Keratinocyte (primary cell): ENCODE measurements around the gene SLC6A19.

ENCODE experiments used
- EZH2 ChIP-seq: IDR thresholded peaks from one replicate; pipeline ENCODE4 v1.6.1; 2012; ENCODE audit warnings: inconsistent platforms, mild to moderate bottlenecking, low read length, moderate library complexity
- TF ChIP-seq, protein P1 (sequence below), 3 experiments: IDR thresholded peaks in 1 of 3; conservative IDR thresholded peaks in 1 of 3; optimal IDR thresholded peaks in 1 of 3; 2 replicates in 2 of 3; 3 replicates in 1 of 3; pipeline versions ENCODE3 to v1.5.1; 2011; ENCODE audit warnings: low read length in 3 of 3, mild to moderate bottlenecking in 3 of 3, moderate library complexity in 2 of 3, control low read depth in 1 of 3, inconsistent platforms in 1 of 3; ENCODE audit not compliant: insufficient read depth in 2 of 3; ENCODE audit errors: extremely low read depth in 1 of 3

DNA sequence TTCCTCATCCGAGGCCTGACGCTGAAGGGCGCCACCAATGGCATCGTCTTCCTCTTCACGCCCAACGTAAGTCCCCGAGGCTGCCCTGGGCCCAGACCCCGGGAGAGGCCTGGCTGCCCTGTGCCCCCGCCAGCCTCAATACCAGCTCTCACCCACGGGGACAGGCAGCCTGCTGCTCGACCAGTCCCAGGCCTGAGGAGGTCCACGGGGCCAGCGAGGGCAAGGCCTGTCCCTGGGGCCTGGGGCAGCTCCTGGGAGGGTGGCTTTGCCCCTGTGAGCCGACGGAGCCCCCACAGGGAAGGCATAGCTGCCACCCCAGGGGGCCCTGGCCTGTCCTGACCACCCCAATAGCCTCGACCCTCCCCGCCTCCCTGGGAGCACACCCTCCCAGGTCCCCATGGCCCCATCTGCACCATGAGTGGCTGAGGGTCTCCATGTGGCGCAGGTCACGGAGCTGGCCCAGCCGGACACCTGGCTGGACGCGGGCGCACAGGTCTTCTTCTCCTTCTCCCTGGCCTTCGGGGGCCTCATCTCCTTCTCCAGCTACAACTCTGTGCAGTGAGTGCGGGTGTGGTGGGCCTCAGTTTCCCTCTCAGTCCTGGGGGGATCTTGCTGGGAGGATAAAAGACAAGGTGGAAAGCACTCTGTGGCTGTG, 12.2 kb downstream of the SLC6A19 start:
- TF ChIP-seq, protein P1, sequence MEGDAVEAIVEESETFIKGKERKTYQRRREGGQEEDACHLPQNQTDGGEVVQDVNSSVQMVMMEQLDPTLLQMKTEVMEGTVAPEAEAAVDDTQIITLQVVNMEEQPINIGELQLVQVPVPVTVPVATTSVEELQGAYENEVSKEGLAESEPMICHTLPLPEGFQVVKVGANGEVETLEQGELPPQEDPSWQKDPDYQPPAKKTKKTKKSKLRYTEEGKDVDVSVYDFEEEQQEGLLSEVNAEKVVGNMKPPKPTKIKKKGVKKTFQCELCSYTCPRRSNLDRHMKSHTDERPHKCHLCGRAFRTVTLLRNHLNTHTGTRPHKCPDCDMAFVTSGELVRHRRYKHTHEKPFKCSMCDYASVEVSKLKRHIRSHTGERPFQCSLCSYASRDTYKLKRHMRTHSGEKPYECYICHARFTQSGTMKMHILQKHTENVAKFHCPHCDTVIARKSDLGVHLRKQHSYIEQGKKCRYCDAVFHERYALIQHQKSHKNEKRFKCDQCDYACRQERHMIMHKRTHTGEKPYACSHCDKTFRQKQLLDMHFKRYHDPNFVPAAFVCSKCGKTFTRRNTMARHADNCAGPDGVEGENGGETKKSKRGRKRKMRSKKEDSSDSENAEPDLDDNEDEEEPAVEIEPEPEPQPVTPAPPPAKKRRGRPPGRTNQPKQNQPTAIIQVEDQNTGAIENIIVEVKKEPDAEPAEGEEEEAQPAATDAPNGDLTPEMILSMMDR (optimal IDR thresholded peaks at IDR 0.05 in 1 of 3, IDR thresholded peaks at IDR 0.05 in 1 of 3, conservative IDR thresholded peaks at IDR 0.05 in 1 of 3; ENCODE audit: extremely low read depth in 1 of 3, insufficient read depth in 2 of 3, low read length in 3 of 3) = no peak
- TF ChIP-seq EZH2 = no peak
